Measurements from ENCODE around the gene BUB1.

GRCh38 chr2:110662560-110662959 lies 15.3 kb downstream of the BUB1 start:
- TF ChIP-seq, protein P1, sequence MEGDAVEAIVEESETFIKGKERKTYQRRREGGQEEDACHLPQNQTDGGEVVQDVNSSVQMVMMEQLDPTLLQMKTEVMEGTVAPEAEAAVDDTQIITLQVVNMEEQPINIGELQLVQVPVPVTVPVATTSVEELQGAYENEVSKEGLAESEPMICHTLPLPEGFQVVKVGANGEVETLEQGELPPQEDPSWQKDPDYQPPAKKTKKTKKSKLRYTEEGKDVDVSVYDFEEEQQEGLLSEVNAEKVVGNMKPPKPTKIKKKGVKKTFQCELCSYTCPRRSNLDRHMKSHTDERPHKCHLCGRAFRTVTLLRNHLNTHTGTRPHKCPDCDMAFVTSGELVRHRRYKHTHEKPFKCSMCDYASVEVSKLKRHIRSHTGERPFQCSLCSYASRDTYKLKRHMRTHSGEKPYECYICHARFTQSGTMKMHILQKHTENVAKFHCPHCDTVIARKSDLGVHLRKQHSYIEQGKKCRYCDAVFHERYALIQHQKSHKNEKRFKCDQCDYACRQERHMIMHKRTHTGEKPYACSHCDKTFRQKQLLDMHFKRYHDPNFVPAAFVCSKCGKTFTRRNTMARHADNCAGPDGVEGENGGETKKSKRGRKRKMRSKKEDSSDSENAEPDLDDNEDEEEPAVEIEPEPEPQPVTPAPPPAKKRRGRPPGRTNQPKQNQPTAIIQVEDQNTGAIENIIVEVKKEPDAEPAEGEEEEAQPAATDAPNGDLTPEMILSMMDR (IDR thresholded peaks at IDR 0.05 in 2 of 3, conservative IDR thresholded peaks at IDR 0.05 in 1 of 3; ENCODE audit: borderline replicate concordance in 1 of 3, insufficient read depth in 1 of 3, low read depth in 2 of 3, low read length in 2 of 3): no peak
- no peak for TF ChIP-seq ATF3 (IDR thresholded peaks at IDR 0.05)
- no peak for TF ChIP-seq POLR2A (IDR thresholded peaks at IDR 0.05; ENCODE audit: borderline replicate concordance, extremely low read depth, insufficient read depth, insufficient read length)
- no peak for TF ChIP-seq EZH2 (IDR thresholded peaks at IDR 0.05)
- TF ChIP-seq POLR2AphosphoS5 (IDR thresholded peaks at IDR 0.05; ENCODE audit: low read depth, low read length): no peak
